GM23338 (cell line): ENCODE data around the gene RIMOC1.

Experiments
- NANOG ChIP-seq: IDR thresholded peaks from 2 replicates; pipeline ENCODE4 v1.6.1; 2016; ENCODE audit warnings: antibody characterized with exemption, borderline replicate concordance
- TF ChIP-seq, protein P1 (sequence below): IDR thresholded peaks from 2 replicates; pipeline ENCODE4 v1.6.1; 2016; ENCODE audit warnings: antibody characterized with exemption
- TF ChIP-seq, protein P2 (sequence below), 2 experiments: fragments of 200-600 bp in 1 of 2; sonication (generic) in 1 of 2; conservative IDR thresholded peaks; 2 replicates each; pipeline versions ENCODE4 v1.5.1 to v1.6.1; 2016 to 2017; ENCODE audit warnings: antibody characterized with exemption in 2 of 2, low read depth in 2 of 2, mild to moderate bottlenecking in 2 of 2, moderate library complexity in 1 of 2

DNA sequence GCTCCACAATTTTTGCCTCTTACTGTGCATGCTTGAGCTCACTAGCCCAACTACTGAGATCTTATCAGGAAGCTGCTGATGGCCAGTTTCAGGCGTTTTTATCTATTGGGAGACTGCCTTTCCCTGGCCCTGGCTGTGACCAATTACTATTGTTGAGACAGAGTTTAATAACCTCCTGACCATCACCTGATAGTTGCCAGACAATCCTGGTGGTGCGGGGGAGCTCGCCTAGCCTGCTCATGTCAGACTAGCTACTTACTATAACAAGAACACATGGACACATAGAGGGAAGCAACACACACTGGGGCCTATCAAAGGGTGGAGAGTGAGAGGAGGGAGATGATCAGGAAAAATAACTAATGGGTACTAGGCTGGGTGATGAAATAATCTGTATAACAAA is 20.9 kb upstream of the RIMOC1 start:
- TF ChIP-seq, protein P1, sequence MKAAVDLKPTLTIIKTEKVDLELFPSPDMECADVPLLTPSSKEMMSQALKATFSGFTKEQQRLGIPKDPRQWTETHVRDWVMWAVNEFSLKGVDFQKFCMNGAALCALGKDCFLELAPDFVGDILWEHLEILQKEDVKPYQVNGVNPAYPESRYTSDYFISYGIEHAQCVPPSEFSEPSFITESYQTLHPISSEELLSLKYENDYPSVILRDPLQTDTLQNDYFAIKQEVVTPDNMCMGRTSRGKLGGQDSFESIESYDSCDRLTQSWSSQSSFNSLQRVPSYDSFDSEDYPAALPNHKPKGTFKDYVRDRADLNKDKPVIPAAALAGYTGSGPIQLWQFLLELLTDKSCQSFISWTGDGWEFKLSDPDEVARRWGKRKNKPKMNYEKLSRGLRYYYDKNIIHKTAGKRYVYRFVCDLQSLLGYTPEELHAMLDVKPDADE, result no peak
- TF ChIP-seq, protein P2, sequence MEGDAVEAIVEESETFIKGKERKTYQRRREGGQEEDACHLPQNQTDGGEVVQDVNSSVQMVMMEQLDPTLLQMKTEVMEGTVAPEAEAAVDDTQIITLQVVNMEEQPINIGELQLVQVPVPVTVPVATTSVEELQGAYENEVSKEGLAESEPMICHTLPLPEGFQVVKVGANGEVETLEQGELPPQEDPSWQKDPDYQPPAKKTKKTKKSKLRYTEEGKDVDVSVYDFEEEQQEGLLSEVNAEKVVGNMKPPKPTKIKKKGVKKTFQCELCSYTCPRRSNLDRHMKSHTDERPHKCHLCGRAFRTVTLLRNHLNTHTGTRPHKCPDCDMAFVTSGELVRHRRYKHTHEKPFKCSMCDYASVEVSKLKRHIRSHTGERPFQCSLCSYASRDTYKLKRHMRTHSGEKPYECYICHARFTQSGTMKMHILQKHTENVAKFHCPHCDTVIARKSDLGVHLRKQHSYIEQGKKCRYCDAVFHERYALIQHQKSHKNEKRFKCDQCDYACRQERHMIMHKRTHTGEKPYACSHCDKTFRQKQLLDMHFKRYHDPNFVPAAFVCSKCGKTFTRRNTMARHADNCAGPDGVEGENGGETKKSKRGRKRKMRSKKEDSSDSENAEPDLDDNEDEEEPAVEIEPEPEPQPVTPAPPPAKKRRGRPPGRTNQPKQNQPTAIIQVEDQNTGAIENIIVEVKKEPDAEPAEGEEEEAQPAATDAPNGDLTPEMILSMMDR (conservative IDR thresholded peaks at IDR 0.05; ENCODE audit: low read depth in 2 of 2), result no peak
- no peak for TF ChIP-seq NANOG
